CD14-positive monocyte (primary cell): ENCODE data around the gene RRAD. TPM values are rescaled to one million over a fixed set of nuclear protein-coding genes. Genes with fewer than 3 reads are reported as not detected.

Experiments
- DNase-seq, 3 donors: peaks; one replicate each; pipeline ENCODE4 v3.0.0-alpha.2; 2011 to 2022
- H2AFZ ChIP-seq: 2 replicates; pipeline ENCODE4 v1.6.0; 2012; ENCODE audit warnings: mild to moderate bottlenecking, low read depth, low read length, inconsistent platforms; ENCODE audit not compliant: insufficient read depth, poor library complexity, severe bottlenecking
- H3K27ac ChIP-seq, 2 donors: 1 replicate in 1 of 2; 2 replicates in 1 of 2; pipeline ENCODE4 v1.5.1; 2012 to 2013; ENCODE audit warnings: low read length in 2 of 2, control low read depth in 1 of 2, inconsistent platforms in 1 of 2, low read depth in 1 of 2, mild to moderate bottlenecking in 1 of 2
- H3K27me3 ChIP-seq, 2 donors: one replicate each; pipeline versions ENCODE4 v1.6.0 to v1.6.1; 2011 to 2013; ENCODE audit warnings: low read length in 2 of 2; ENCODE audit not compliant: control insufficient read depth in 2 of 2, insufficient read depth in 2 of 2
- H3K36me3 ChIP-seq, 2 donors: replicated peaks in 1 of 2; 1 replicate in 1 of 2; 2 replicates in 1 of 2; pipeline versions ENCODE4 v1.5.1 to v1.6.1; 2012 to 2013; ENCODE audit warnings: low read length in 2 of 2, control low read depth in 1 of 2, inconsistent platforms in 1 of 2, mild to moderate bottlenecking in 1 of 2; ENCODE audit not compliant: insufficient read depth in 2 of 2, control insufficient read depth in 1 of 2
- H3K4me1 ChIP-seq, 2 donors: 1 replicate in 1 of 2; 2 replicates in 1 of 2; pipeline versions ENCODE4 v1.5.1 to v1.6.1; 2012 to 2013; ENCODE audit warnings: low read length in 2 of 2, control low read depth in 1 of 2, inconsistent platforms in 1 of 2, mild to moderate bottlenecking in 1 of 2, moderate library complexity in 1 of 2; ENCODE audit not compliant: insufficient read depth in 2 of 2, control insufficient read depth in 1 of 2
- H3K4me2 ChIP-seq: replicated peaks from 2 replicates; pipeline ENCODE3; 2012; ENCODE audit warnings: low read length, moderate library complexity, mild to moderate bottlenecking; ENCODE audit not compliant: poor library complexity, severe bottlenecking; ENCODE audit errors: extremely low read depth
- H3K4me3 ChIP-seq, 3 experiments: fragments of 200-600 bp in 1 of 3; sonication (generic) in 1 of 3; replicated peaks in 1 of 3; 1 replicate in 2 of 3; 2 replicates in 1 of 3; pipeline ENCODE4 v1.5.1; 2011 to 2013; ENCODE audit warnings: low read length in 3 of 3, mild to moderate bottlenecking in 3 of 3, control low read depth in 2 of 3, low read depth in 2 of 3, inconsistent platforms in 1 of 3, moderate library complexity in 1 of 3
- H3K79me2 ChIP-seq: 2 replicates; pipeline ENCODE4 v1.6.0; 2012; ENCODE audit warnings: mild to moderate bottlenecking, control low read depth, inconsistent platforms, low read length, moderate library complexity; ENCODE audit not compliant: insufficient read depth
- H3K9ac ChIP-seq: 2 replicates; pipeline ENCODE4 v1.6.0; 2017; ENCODE audit warnings: low read length, mild to moderate bottlenecking; ENCODE audit not compliant: insufficient read depth, poor library complexity, severe bottlenecking
- H3K9me3 ChIP-seq, 2 donors: replicated peaks in 1 of 2; 1 replicate in 1 of 2; 2 replicates in 1 of 2; pipeline versions ENCODE4 v1.5.1 to v1.6.1; 2012 to 2013; ENCODE audit warnings: low read length in 2 of 2, control low read depth in 1 of 2; ENCODE audit not compliant: control insufficient read depth in 1 of 2, insufficient read depth in 1 of 2
- H4K20me1 ChIP-seq: 2 replicates; pipeline ENCODE4 v1.6.0; 2012; ENCODE audit warnings: mild to moderate bottlenecking, low read length, control low read depth, moderate library complexity; ENCODE audit not compliant: insufficient read depth
- H3K27ac Mint-ChIP-seq, 7 donors: one replicate each; pipeline ENCODE4 v1.8.0; 2020; ENCODE audit warnings: mild to moderate bottlenecking in 7 of 7, mixed read lengths in 7 of 7, moderate library complexity in 6 of 7, inconsistent platforms in 2 of 7
- H3K27me3 Mint-ChIP-seq, 3 donors: one replicate each; pipeline ENCODE4 v1.8.0; 2021 to 2022; ENCODE audit warnings: low read depth in 3 of 3, mild to moderate bottlenecking in 3 of 3, mixed read lengths in 3 of 3, moderate library complexity in 3 of 3, inconsistent platforms in 1 of 3
- H3K36me3 Mint-ChIP-seq, 2 donors: one replicate each; pipeline ENCODE4 v1.8.0; 2020; ENCODE audit warnings: mixed read lengths in 2 of 2, inconsistent platforms in 1 of 2, mild to moderate bottlenecking in 1 of 2
- H3K4me1 Mint-ChIP-seq: one replicate; pipeline ENCODE4 v1.8.0; 2020; ENCODE audit warnings: mild to moderate bottlenecking, mixed read lengths
- H3K4me3 Mint-ChIP-seq, 2 donors: one replicate each; pipeline ENCODE4 v1.8.0; 2020; ENCODE audit warnings: mild to moderate bottlenecking in 2 of 2, mixed read lengths in 2 of 2, moderate library complexity in 1 of 2
- H3K9me3 Mint-ChIP-seq, 7 donors: one replicate each; pipeline ENCODE4 v1.8.0; 2020 to 2022; ENCODE audit warnings: mixed read lengths in 7 of 7, mild to moderate bottlenecking in 6 of 7, moderate library complexity in 6 of 7, inconsistent platforms in 2 of 7
- CTCF ChIP-seq: fragments of 200-600 bp; IDR thresholded peaks from one replicate; pipeline ENCODE4 v1.8.0; 2022; ENCODE audit warnings: antibody characterized with exemption, mild to moderate bottlenecking
- WGBS: methylation state at CpG from one replicate; pipeline ENCODE4 v1.1.5; 2013; ENCODE audit warnings: missing lambda C conversion rate; ENCODE audit not compliant: insufficient coverage; 5-methylcytosine and 5-hydroxymethylcytosine counted together
- intact Hi-C, 2 donors: fragments of 100-400 bp; cut with micrococcal nuclease; formaldehyde crosslinking; loops; one replicate each; pipeline versions ENCODE4 v1.15.0 to v1.15.1; 2023
- polyA plus RNA-seq, 3 donors: library from polyadenylated mRNA; depleted of rRNA in 1 of 3; unstranded in 2 of 3; stranded (reverse) in 1 of 3; fragments of 300-500 nt in 2 of 3; fragments of >200 nt in 1 of 3; fragmentation: Illumina TruSeq in 2 of 3; gene quantifications; 1 replicate in 2 of 3; 2 replicates in 1 of 3; pipeline ENCODE4 v1.2.3, GENCODE V29; 2012 to 2021

RRAD gene
- polyA plus RNA-seq, 3 donors: 0.42 to 1.9 (median 0.55) TPM

GRCh38 chr16:66911801-66912200, 13.5 kb downstream of the RRAD start:
- Mint-ChIP-seq H3K9me3 (no peaks in the 10 kb centered on the region), H3K4me1 (no peaks in the 10 kb centered on the region), H3K27me3 (peaks cover 5 to 7% (median 7%) of the 10 kb centered on the region in 3 donors), H3K27ac (no peak overlapping the region), H3K4me3 (no peak overlapping the region), H3K36me3 (no peaks in the 10 kb centered on the region)
- DNase-seq: no peak
- whole genome bisulfite sequencing: 96% methylated on average over 8 of the region's 8 CpGs
- Histone ChIP-seq H2AFZ (no peak overlapping the region), H3K9me3 (no peaks in the 10 kb centered on the region), H3K79me2 (no peaks in the 10 kb centered on the region), H3K4me3 (no peak overlapping the region), H4K20me1 (no peaks in the 10 kb centered on the region), H3K27ac (no peak overlapping the region), H3K4me1 (no peaks in the 10 kb centered on the region), H3K27me3 (no peaks in the 10 kb centered on the region), H3K4me2 (no peak overlapping the region), H3K9ac (no peak overlapping the region), H3K36me3 (no peaks in the 10 kb centered on the region)
- intact Hi-C loops: no loop called here
- TF ChIP-seq CTCF: no peak

DNA sequence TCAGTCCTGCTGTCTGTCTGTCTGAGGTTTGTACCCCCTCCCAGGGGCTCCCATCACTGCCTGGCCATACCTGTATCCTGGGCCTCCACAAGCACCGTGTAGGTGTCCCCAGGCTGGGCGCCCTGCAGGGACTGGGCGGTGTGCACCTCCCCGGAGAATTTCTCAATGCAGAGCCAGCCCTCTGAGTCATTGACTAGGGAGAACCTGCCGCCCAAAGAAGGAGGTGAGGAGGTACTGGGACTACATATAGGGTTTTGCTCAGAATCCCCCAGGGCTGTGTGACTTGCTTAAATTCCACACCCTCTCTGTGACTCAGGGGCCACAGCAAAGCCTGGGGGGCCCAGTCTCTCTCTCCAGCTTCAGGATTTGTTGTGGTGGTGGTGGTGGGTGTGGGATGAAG, 14.2 kb downstream of the RRAD start:
- Mint-ChIP-seq H3K36me3 (no peaks in the 10 kb centered on the region), H3K4me3 (no peak overlapping the region), H3K27me3 (peaks cover 5 to 12% (median 10%) of the 10 kb centered on the region in 3 donors), H3K4me1 (no peaks in the 10 kb centered on the region), H3K9me3 (no peaks in the 10 kb centered on the region), H3K27ac (no peak overlapping the region)
- Histone ChIP-seq H3K4me2 (no peak overlapping the region), H2AFZ (no peak overlapping the region), H3K36me3 (no peaks in the 10 kb centered on the region), H3K4me3 (no peak overlapping the region), H3K4me1 (no peaks in the 10 kb centered on the region), H3K79me2 (no peaks in the 10 kb centered on the region), H4K20me1 (no peaks in the 10 kb centered on the region), H3K27me3 (no peaks in the 10 kb centered on the region), H3K9ac (no peak overlapping the region), H3K27ac (no peak overlapping the region), H3K9me3 (no peaks in the 10 kb centered on the region)
- DNase-seq: no peak
- 77% methylated on average over 3 of the region's 5 CpGs for WGBS
- no peak for TF ChIP-seq CTCF
- intact Hi-C loops: no loop called here
